Breast epithelium (tissue), 4 donors: ENCODE measurements around the gene TRMT2A. TPM values are rescaled to one million over a fixed set of nuclear protein-coding genes. Genes with fewer than 3 reads are reported as not detected.
A peak's percentile ranks its signal among the peaks of the same experiment; 100 is the strongest.

Experiments used
- DNase-seq, 2 donors: peaks; one replicate each; pipeline ENCODE4 v3.0.0-alpha.2; 2019; ENCODE audit warnings: low spot score in 2 of 2
- H3K27ac ChIP-seq, 2 donors: fragments of 200-600 bp; sonication (generic) in 1 of 2; one replicate each; pipeline ENCODE4 v1.5.1; 2016 to 2019; ENCODE audit warnings: mild to moderate bottlenecking in 1 of 2
- H3K27me3 ChIP-seq, 2 donors: fragments of 200-600 bp; sonication (generic) in 1 of 2; one replicate each; pipeline versions ENCODE4 v1.5.1 to v1.6.0; 2017 to 2019; ENCODE audit warnings: control low read depth in 1 of 2, mild to moderate bottlenecking in 1 of 2
- H3K36me3 ChIP-seq: fragments of 200-600 bp; one replicate; pipeline ENCODE4 v1.5.1; 2019
- H3K4me1 ChIP-seq, 2 donors: fragments of 200-600 bp; sonication (generic); one replicate each; pipeline ENCODE4 v1.5.1; 2016 to 2019; ENCODE audit warnings: control low read depth in 1 of 2
- H3K4me3 ChIP-seq, 3 donors: fragments of 200-600 bp; sonication (generic); 1 replicate in 2 of 3; 2 replicates in 1 of 3; pipeline ENCODE4 v1.5.1; 2016 to 2019; ENCODE audit warnings: mild to moderate bottlenecking in 3 of 3, moderate library complexity in 2 of 3
- H3K9me3 ChIP-seq, 2 donors: fragments of 200-600 bp; sonication (generic) in 1 of 2; one replicate each; pipeline ENCODE4 v1.5.1; 2016 to 2019; ENCODE audit warnings: control low read depth in 1 of 2
- CTCF ChIP-seq, 3 donors: fragments of 450-650 bp; IDR thresholded peaks; one replicate each; pipeline ENCODE4 v1.5.1; 2016 to 2017; ENCODE audit warnings: antibody characterized with exemption in 3 of 3, mild to moderate bottlenecking in 3 of 3, moderate library complexity in 3 of 3
- POLR2A ChIP-seq: fragments of 450-650 bp; IDR thresholded peaks from one replicate; pipeline ENCODE4 v1.6.1; 2016; ENCODE audit warnings: antibody characterized with exemption, mild to moderate bottlenecking, moderate library complexity
- POLR2AphosphoS5 ChIP-seq, 3 donors: sonication (generic); formaldehyde crosslinking; IDR thresholded peaks; one replicate each; pipeline ENCODE4 v1.6.1; 2017; ENCODE audit warnings: antibody characterized with exemption in 3 of 3
- intact Hi-C: fragments of 100-400 bp; cut with DNase I; formaldehyde crosslinking; loops from one replicate; pipeline ENCODE4 v1.15.1; 2023; ENCODE audit warnings: low total_unique reads
- total RNA-seq, 3 donors: library from RNA; depleted of rRNA; stranded (reverse); fragments of >200 nt; gene quantifications; one replicate each; pipeline ENCODE4 v1.1.0, GENCODE V29; 2016

TRMT2A gene
- total RNA-seq, 3 donors from 2014 or later, result 49.8 to 72.4 (median 51.1) TPM

- no peaks in the 10 kb centered on the region for H3K4me1 ChIP-seq
- no peak for DNase-seq
- H3K9me3 ChIP-seq, result no peaks in the 10 kb centered on the region
- H3K36me3 ChIP-seq, result peaks cover 12% of the 10 kb centered on the region
- intact Hi-C loops, result no loop called here
- H3K27ac ChIP-seq, result no peak overlapping the region
- TF ChIP-seq POLR2AphosphoS5 (IDR thresholded peaks at IDR 0.05), result no peak
- no peak for TF ChIP-seq CTCF (IDR thresholded peaks at IDR 0.05)
- no peak for TF ChIP-seq POLR2A
- no peak overlapping the region for H3K4me3 ChIP-seq
- H3K27me3 ChIP-seq, result no peaks in the 10 kb centered on the region
Observed at GRCh38 chr22:20096574-20097420, 20.2 kb downstream of the TRMT2A start.

GRCh38 chr22:20095521-20095920 is 21.5 kb downstream of the TRMT2A start:
- no peak for DNase-seq
- Histone ChIP-seq H3K27me3 (no peaks in the 10 kb centered on the region), H3K36me3 (peaks cover 13% of the 10 kb centered on the region), H3K4me1 (no peaks in the 10 kb centered on the region), H3K9me3 (no peaks in the 10 kb centered on the region), H3K27ac (no peak overlapping the region), H3K4me3 (no peak overlapping the region)
- TF ChIP-seq CTCF (IDR thresholded peaks at IDR 0.05), result no peak
- TF ChIP-seq POLR2A, result no peak
- TF ChIP-seq POLR2AphosphoS5 (IDR thresholded peaks at IDR 0.05), result no peak
- intact Hi-C loops, result no loop called here

GRCh38 chr22:20094197-20094807 is 22.7 kb downstream of the TRMT2A start:
- no peaks in the 10 kb centered on the region for H3K4me1 ChIP-seq
- TF ChIP-seq POLR2A (no peak), POLR2AphosphoS5 (IDR thresholded peaks at IDR 0.05) (no peak), CTCF (IDR thresholded peaks at IDR 0.05) (no peak)
- intact Hi-C loops, result no loop called here
- DNase-seq, result no peak
- peaks cover 13% of the 10 kb centered on the region for H3K36me3 ChIP-seq
- H3K27ac ChIP-seq, result no peak overlapping the region
- no peaks in the 10 kb centered on the region for H3K27me3 ChIP-seq
- no peaks in the 10 kb centered on the region for H3K9me3 ChIP-seq
- H3K4me3 ChIP-seq, result no peak overlapping the region

- Histone ChIP-seq H3K9me3 (no peaks in the 10 kb centered on the region), H3K4me3 (no peak overlapping the region), H3K27me3 (no peaks in the 10 kb centered on the region), H3K4me1 (no peaks in the 10 kb centered on the region), H3K36me3 (peaks cover 13% of the 10 kb centered on the region), H3K27ac (no peak overlapping the region)
- peak in 1 of 2 donors; percentile 58 for DNase-seq
- intact Hi-C loops, result no loop called here
- no peak for TF ChIP-seq CTCF (IDR thresholded peaks at IDR 0.05)
- no peak for TF ChIP-seq POLR2AphosphoS5 (IDR thresholded peaks at IDR 0.05)
- no peak for TF ChIP-seq POLR2A
Observed at GRCh38 chr22:20093418-20094196, 23.4 kb downstream of the TRMT2A start.
